GM06990 (cell line): ENCODE measurements around the gene GALNT15.

Source experiments
- DNase-seq: peaks from one replicate; pipeline ENCODE4 v3.0.0-alpha.2; 2011; ENCODE audit not compliant: insufficient read length; ENCODE audit errors: extremely low read depth
- H3K27me3 ChIP-seq: replicated peaks from 2 replicates; pipeline ENCODE4 v1.6.0; 2011; ENCODE audit warnings: low read length; ENCODE audit not compliant: control insufficient read depth, insufficient read depth
- H3K36me3 ChIP-seq: 2 replicates; pipeline ENCODE4 v1.5.1; 2011; ENCODE audit warnings: low read length; ENCODE audit not compliant: control insufficient read depth, insufficient read depth
- H3K4me3 ChIP-seq: replicated peaks from 2 replicates; pipeline ENCODE4 v1.5.1; 2011; ENCODE audit warnings: low read depth, mild to moderate bottlenecking, control low read depth, low read length
- CTCF ChIP-seq: IDR thresholded peaks from 2 replicates; pipeline ENCODE4 v1.5.1; 2011; ENCODE audit warnings: low read length, control low read depth, mild to moderate bottlenecking, inconsistent platforms; ENCODE audit not compliant: insufficient read depth, poor library complexity, severe bottlenecking

GALNT15 gene

GRCh38 chr3:16249886-16250285 is 75.4 kb downstream of the GALNT15 start:
- TF ChIP-seq CTCF: no peak
- Histone ChIP-seq H3K36me3 (no peaks in the 10 kb centered on the region), H3K27me3 (no peaks in the 10 kb centered on the region), H3K4me3 (no peak overlapping the region)
- no peak for DNase-seq

- TF ChIP-seq CTCF: no peak
- Histone ChIP-seq H3K27me3 (no peaks in the 10 kb centered on the region), H3K4me3 (no peak overlapping the region), H3K36me3 (no peaks in the 10 kb centered on the region)
- no peak for DNase-seq
These were observed 77.0 kb downstream of the GALNT15 start for GRCh38 chr3:16251316-16252085.

- TF ChIP-seq CTCF: no peak
- no peaks in the 10 kb centered on the region for H3K27me3 ChIP-seq
- no peaks in the 10 kb centered on the region for H3K36me3 ChIP-seq
- DNase-seq: no peak
- H3K4me3 ChIP-seq: no peak overlapping the region
These were observed 77.9 kb downstream of the GALNT15 start for GRCh38 chr3:16252243-16252978.

- Histone ChIP-seq H3K36me3 (no peaks in the 10 kb centered on the region), H3K27me3 (no peaks in the 10 kb centered on the region), H3K4me3 (no peak overlapping the region)
- DNase-seq: no peak
- no peak for TF ChIP-seq CTCF
These were observed 78.5 kb downstream of the GALNT15 start for GRCh38 chr3:16252988-16253387.

- TF ChIP-seq CTCF: no peak
- no peak for DNase-seq
- H3K27me3 ChIP-seq: no peaks in the 10 kb centered on the region
- H3K4me3 ChIP-seq: no peak overlapping the region
- H3K36me3 ChIP-seq: no peaks in the 10 kb centered on the region
These were observed 79.1 kb downstream of the GALNT15 start for GRCh38 chr3:16253601-16254000.
